Measurements from ENCODE around the gene VCAN. TPM values are rescaled to one million over a fixed set of nuclear protein-coding genes. Genes with fewer than 3 reads are reported as not detected.

VCAN gene
- total and polyA plus RNA-seq, 2 experiments from 2014 or later: 98.5 to 327 TPM

GRCh38 chr5:83549076-83549475, 77.5 kb downstream of the VCAN start:
- H3F3A ChIP-seq (ENCODE audit: insufficient read depth): peaks cover 63% of the 10 kb centered on the region
- H3K36me3 ChIP-seq (ENCODE audit: low read depth): peaks cover 18% of the 10 kb centered on the region; the same call in 1 of the 2 replicates
- H3K9me3 ChIP-seq (ENCODE audit: low read depth): no peaks in the 10 kb centered on the region
- H3K9ac ChIP-seq: peak overlapping the region; percentile 28
- peak overlapping the region; percentile 73 for H3K27ac ChIP-seq
- no peak for TF ChIP-seq EZH2phosphoT487 (IDR thresholded peaks at IDR 0.05; ENCODE audit: insufficient read depth, low read depth)
- TF ChIP-seq EZH2 (IDR thresholded peaks at IDR 0.05; ENCODE audit: insufficient read depth, poor library complexity, severe bottlenecking): no peak
- H3K4me2 ChIP-seq (ENCODE audit: unreplicated experiment): peak overlapping the region; percentile 36
- WGBS, 2 experiments (ENCODE audit: low coverage in 1 of 2, low lambda C conversion rate in 2 of 2, missing lambda C conversion rate in 2 of 2): 5 to 11% methylated on average over 2 of the region's 2 CpGs
- peaks cover 62% of the 10 kb centered on the region for H3K4me1 ChIP-seq (ENCODE audit: insufficient read depth)
- no peaks in the 10 kb centered on the region for H3K27me3 ChIP-seq (replicated peaks; ENCODE audit: insufficient read depth)
- no peak overlapping the region for H2AFZ ChIP-seq
- H3K9me2 ChIP-seq (ENCODE audit: insufficient read depth): no peaks in the 10 kb centered on the region
- H4K20me1 ChIP-seq (ENCODE audit: insufficient read depth): no peaks in the 10 kb centered on the region
- no peak for DNase-seq
- in situ Hi-C loops (cut with MboI): no loop called here
- H3K79me2 ChIP-seq (ENCODE audit: insufficient read depth): no peaks in the 10 kb centered on the region
- H3K4me3 ChIP-seq: peak overlapping the region; percentile 52

GRCh38 chr5:83549674-83550073, 78.1 kb downstream of the VCAN start:
- Histone ChIP-seq H4K20me1 (ENCODE audit: insufficient read depth) (no peaks in the 10 kb centered on the region), H3K27me3 (replicated peaks; ENCODE audit: insufficient read depth) (no peaks in the 10 kb centered on the region), H2AFZ (no peak overlapping the region), H3K27ac (peak overlapping the region; percentile 73), H3K9ac (peak overlapping the region; percentile 28), H3K9me2 (ENCODE audit: insufficient read depth) (no peaks in the 10 kb centered on the region), H3K36me3 (ENCODE audit: low read depth) (peaks cover 23% of the 10 kb centered on the region; the same call in 1 of the 2 replicates), H3F3A (ENCODE audit: insufficient read depth) (peaks cover 68% of the 10 kb centered on the region), H3K4me3 (peak overlapping the region; percentile 52), H3K4me1 (ENCODE audit: insufficient read depth) (peaks cover 68% of the 10 kb centered on the region), H3K79me2 (ENCODE audit: insufficient read depth) (no peaks in the 10 kb centered on the region), H3K9me3 (ENCODE audit: low read depth) (no peaks in the 10 kb centered on the region), H3K4me2 (ENCODE audit: unreplicated experiment) (peak overlapping the region; percentile 36)
- in situ Hi-C loops (cut with MboI): no loop called here
- TF ChIP-seq EZH2 (IDR thresholded peaks at IDR 0.05; ENCODE audit: insufficient read depth, poor library complexity, severe bottlenecking) (no peak), EZH2phosphoT487 (IDR thresholded peaks at IDR 0.05; ENCODE audit: insufficient read depth, low read depth) (no peak)
- WGBS, 2 experiments (ENCODE audit: low coverage in 1 of 2, low lambda C conversion rate in 2 of 2, missing lambda C conversion rate in 2 of 2): 22 to 30% methylated on average over 5 of the region's 5 CpGs
- no peak for DNase-seq

GRCh38 chr5:83551821-83552220, 80.3 kb downstream of the VCAN start:
- DNase-seq: peak; percentile 72
- Histone ChIP-seq H3F3A (ENCODE audit: insufficient read depth) (peaks cover 67% of the 10 kb centered on the region), H3K79me2 (ENCODE audit: insufficient read depth) (no peaks in the 10 kb centered on the region), H3K4me2 (ENCODE audit: unreplicated experiment) (peak overlapping the region; percentile 62), H3K9me3 (ENCODE audit: low read depth) (no peaks in the 10 kb centered on the region), H2AFZ (0 out of 2 replicates have a peak overlapping the region, but pooled peaks have one; percentile 16), H3K4me1 (ENCODE audit: insufficient read depth) (peaks cover 67% of the 10 kb centered on the region), H3K4me3 (no peak overlapping the region), H3K36me3 (ENCODE audit: low read depth) (peaks cover 31% of the 10 kb centered on the region; the same call in 1 of the 2 replicates), H3K9me2 (ENCODE audit: insufficient read depth) (no peaks in the 10 kb centered on the region), H3K9ac (peak overlapping the region; percentile 8), H4K20me1 (ENCODE audit: insufficient read depth) (no peaks in the 10 kb centered on the region), H3K27me3 (replicated peaks; ENCODE audit: insufficient read depth) (no peaks in the 10 kb centered on the region), H3K27ac (peak overlapping the region; percentile 82)
- in situ Hi-C loops (cut with MboI): no loop called here
- WGBS, 2 experiments (ENCODE audit: low coverage in 1 of 2, low lambda C conversion rate in 2 of 2, missing lambda C conversion rate in 2 of 2): 0 to 4% methylated on average over 1 of the region's 1 CpG
- TF ChIP-seq EZH2phosphoT487 (IDR thresholded peaks at IDR 0.05; ENCODE audit: insufficient read depth, low read depth) (no peak), EZH2 (IDR thresholded peaks at IDR 0.05; ENCODE audit: insufficient read depth, poor library complexity, severe bottlenecking) (no peak)

- H3K9me2 ChIP-seq (ENCODE audit: insufficient read depth): no peaks in the 10 kb centered on the region
- no peaks in the 10 kb centered on the region for H3K79me2 ChIP-seq (ENCODE audit: insufficient read depth)
- H3K27ac ChIP-seq: peak overlapping the region; percentile 82
- H3K9ac ChIP-seq: peak overlapping the region; percentile 8
- H2AFZ ChIP-seq: no peak overlapping the region
- H3K9me3 ChIP-seq (ENCODE audit: low read depth): no peaks in the 10 kb centered on the region
- no peak overlapping the region for H3K4me3 ChIP-seq
- H3K27me3 ChIP-seq (replicated peaks; ENCODE audit: insufficient read depth): no peaks in the 10 kb centered on the region
- in situ Hi-C loops (cut with MboI): no loop called here
- TF ChIP-seq EZH2 (IDR thresholded peaks at IDR 0.05; ENCODE audit: insufficient read depth, poor library complexity, severe bottlenecking) (no peak), EZH2phosphoT487 (IDR thresholded peaks at IDR 0.05; ENCODE audit: insufficient read depth, low read depth) (no peak)
- H3F3A ChIP-seq (ENCODE audit: insufficient read depth): peaks cover 63% of the 10 kb centered on the region
- peak overlapping the region; percentile 62 for H3K4me2 ChIP-seq (ENCODE audit: unreplicated experiment)
- H3K36me3 ChIP-seq (ENCODE audit: low read depth): peaks cover 35% of the 10 kb centered on the region; the same call in 1 of the 2 replicates
- peak; percentile 47 for DNase-seq
- H3K4me1 ChIP-seq (ENCODE audit: insufficient read depth): peaks cover 62% of the 10 kb centered on the region
- no peaks in the 10 kb centered on the region for H4K20me1 ChIP-seq (ENCODE audit: insufficient read depth)
These were observed 80.7 kb downstream of the VCAN start for GRCh38 chr5:83552275-83552674.
